Trophoblast cell (in vitro differentiated cells and primary cell): ENCODE results near the gene B4GALNT4.

Experiments
- DNase-seq, 2 donors: peaks; one replicate each; pipeline ENCODE4 v3.0.0-alpha.2; 2016
- H2AFZ ChIP-seq: 2 replicates; pipeline ENCODE4 v1.6.1; 2013; ENCODE audit warnings: low read length, moderate library complexity, mild to moderate bottlenecking; ENCODE audit not compliant: insufficient read depth, poor library complexity
- H2AK5ac ChIP-seq: 2 replicates; pipeline ENCODE4 v1.6.1; 2013; ENCODE audit warnings: mild to moderate bottlenecking, low read length
- H2BK120ac ChIP-seq: 2 replicates; pipeline ENCODE4 v1.6.1; 2013; ENCODE audit warnings: low read length, mild to moderate bottlenecking, moderate library complexity; ENCODE audit not compliant: insufficient read depth, poor library complexity
- H2BK12ac ChIP-seq: 2 replicates; pipeline ENCODE4 v1.6.1; 2013; ENCODE audit warnings: mild to moderate bottlenecking, low read length, moderate library complexity
- H2BK5ac ChIP-seq: 2 replicates; pipeline ENCODE4 v1.6.1; 2013; ENCODE audit warnings: low read length, low read depth, moderate library complexity, mild to moderate bottlenecking; ENCODE audit not compliant: poor library complexity
- H3K14ac ChIP-seq: 2 replicates; pipeline ENCODE4 v1.6.1; 2013; ENCODE audit warnings: mild to moderate bottlenecking, low read length
- H3K18ac ChIP-seq: 2 replicates; pipeline ENCODE4 v1.6.1; 2013; ENCODE audit warnings: mild to moderate bottlenecking, low read length
- H3K23ac ChIP-seq: 2 replicates; pipeline ENCODE4 v1.6.1; 2013; ENCODE audit warnings: low read length
- H3K27ac ChIP-seq: 2 replicates; pipeline ENCODE4 v1.5.1; 2013; ENCODE audit warnings: low read depth, mild to moderate bottlenecking, inconsistent platforms, low read length, moderate library complexity
- H3K27me3 ChIP-seq: 2 replicates; pipeline ENCODE4 v1.6.1; 2013; ENCODE audit warnings: inconsistent platforms, mild to moderate bottlenecking, low read length, moderate library complexity; ENCODE audit not compliant: insufficient read depth
- H3K36me3 ChIP-seq, 2 experiments: 1 replicate in 1 of 2; 2 replicates in 1 of 2; pipeline ENCODE4 v1.6.1; 2013; ENCODE audit warnings: low read length in 2 of 2, mild to moderate bottlenecking in 2 of 2, moderate library complexity in 1 of 2; ENCODE audit not compliant: insufficient read depth in 2 of 2, control insufficient read depth in 1 of 2
- H3K4ac ChIP-seq: 2 replicates; pipeline ENCODE4 v1.6.1; 2013; ENCODE audit warnings: low read depth, mild to moderate bottlenecking, low read length, moderate library complexity
- H3K4me1 ChIP-seq, 2 experiments: 1 replicate in 1 of 2; 2 replicates in 1 of 2; pipeline ENCODE4 v1.6.1; 2013; ENCODE audit warnings: low read length in 2 of 2, mild to moderate bottlenecking in 2 of 2, moderate library complexity in 1 of 2; ENCODE audit not compliant: insufficient read depth in 2 of 2, control insufficient read depth in 1 of 2
- H3K4me2 ChIP-seq: 2 replicates; pipeline ENCODE4 v1.6.1; 2013; ENCODE audit warnings: inconsistent platforms, mild to moderate bottlenecking, low read length, moderate library complexity
- H3K4me3 ChIP-seq: 2 replicates; pipeline ENCODE4 v1.5.1; 2013; ENCODE audit warnings: mild to moderate bottlenecking, low read depth, low read length, inconsistent platforms
- H3K79me1 ChIP-seq: one replicate; pipeline ENCODE4 v1.6.1; 2013; ENCODE audit warnings: low read length
- H3K79me2 ChIP-seq: 2 replicates; pipeline ENCODE4 v1.6.1; 2013; ENCODE audit warnings: low read length, mild to moderate bottlenecking; ENCODE audit not compliant: control insufficient read depth, insufficient read depth, poor library complexity
- H3K9ac ChIP-seq: 2 replicates; pipeline ENCODE4 v1.6.1; 2013; ENCODE audit warnings: mild to moderate bottlenecking, low read length
- H3K9me3 ChIP-seq: 2 replicates; pipeline ENCODE4 v1.6.1; 2013; ENCODE audit warnings: low read depth, mild to moderate bottlenecking, control low read depth, inconsistent platforms, low read length; ENCODE audit not compliant: insufficient read depth
- H4K12ac ChIP-seq: 2 replicates; pipeline ENCODE4 v1.6.1; 2013; ENCODE audit warnings: low read depth, mild to moderate bottlenecking, low read length, moderate library complexity
- H4K8ac ChIP-seq: 2 replicates; pipeline ENCODE4 v1.6.1; 2013; ENCODE audit warnings: low read depth, mild to moderate bottlenecking, low read length, moderate library complexity
- H4K91ac ChIP-seq: one replicate; pipeline ENCODE4 v1.6.1; 2013; ENCODE audit warnings: low read depth, mild to moderate bottlenecking, low read length, moderate library complexity
- WGBS: extraction: QIAGEN DNeasy Blood & Tissue Kit; methylation state at CpG from one replicate; pipeline ENCODE4 v1.1.7; 2013; ENCODE audit warnings: missing lambda C conversion rate; ENCODE audit not compliant: insufficient read length, insufficient coverage; ENCODE audit errors: extremely low coverage; 5-methylcytosine and 5-hydroxymethylcytosine counted together

B4GALNT4 gene

GRCh38 chr11:406796-407650, 37.7 kb downstream of the B4GALNT4 start:
- peak overlapping the region; percentile 59 for H3K4me3 ChIP-seq
- peak overlapping the region; percentile 11 for H4K12ac ChIP-seq
- no peak overlapping the region for H3K23ac ChIP-seq
- H3K9me3 ChIP-seq, result no peaks in the 10 kb centered on the region
- no peak overlapping the region for H3K18ac ChIP-seq
- no peaks in the 10 kb centered on the region for H3K27me3 ChIP-seq
- peak overlapping the region; percentile 39 for H2AK5ac ChIP-seq
- peaks cover 29 to 32% of the 10 kb centered on the region in 2 experiments for H3K36me3 ChIP-seq
- H3K4me2 ChIP-seq, result peak overlapping the region; percentile 67
- H3K79me2 ChIP-seq, result peaks cover 3% of the 10 kb centered on the region
- peak; percentile 75 to 88 for DNase-seq
- H4K91ac ChIP-seq, result peak overlapping the region; percentile 13
- H2BK120ac ChIP-seq, result no peak overlapping the region
- WGBS, result no CpG with 5 or more reads among the region's 91 CpGs
- H3K14ac ChIP-seq, result peak overlapping the region; percentile 36
- no peak overlapping the region for H2BK12ac ChIP-seq
- H3K9ac ChIP-seq, result no peak overlapping the region
- H3K4ac ChIP-seq, result no peak overlapping the region
- peaks cover 4% of the 10 kb centered on the region for H3K79me1 ChIP-seq
- H4K8ac ChIP-seq, result peak overlapping the region; percentile 70
- peak overlapping the region; percentile 27 for H3K27ac ChIP-seq
- H2BK5ac ChIP-seq, result peak overlapping the region; percentile 70
- peaks cover 15 to 18% of the 10 kb centered on the region in 2 experiments for H3K4me1 ChIP-seq
- H2AFZ ChIP-seq, result no peak overlapping the region

GRCh38 chr11:407651-408123, 38.4 kb downstream of the B4GALNT4 start:
- Histone ChIP-seq H3K4ac (no peak overlapping the region), H4K12ac (no peak overlapping the region), H3K4me2 (no peak overlapping the region), H3K79me2 (peaks cover 3% of the 10 kb centered on the region), H3K18ac (no peak overlapping the region), H3K14ac (no peak overlapping the region), H3K27me3 (no peaks in the 10 kb centered on the region), H4K91ac (no peak overlapping the region), H2BK120ac (no peak overlapping the region), H4K8ac (peak overlapping the region; percentile 32), H3K9me3 (no peaks in the 10 kb centered on the region), H2BK12ac (no peak overlapping the region), H3K79me1 (peaks cover 4% of the 10 kb centered on the region), H3K27ac (no peak overlapping the region), H3K23ac (no peak overlapping the region), H3K4me3 (no peak overlapping the region), H3K4me1 (peaks cover 15 to 18% of the 10 kb centered on the region in 2 experiments), H3K9ac (no peak overlapping the region), H2BK5ac (no peak overlapping the region), H3K36me3 (peaks cover 29 to 32% of the 10 kb centered on the region in 2 experiments), H2AFZ (no peak overlapping the region), H2AK5ac (no peak overlapping the region)
- DNase-seq, result no peak
- WGBS, result no CpG with 5 or more reads among the region's 28 CpGs

- no peak overlapping the region for H4K12ac ChIP-seq
Measured at GRCh38 chr11:408154-409007, 39.1 kb downstream of the B4GALNT4 start.

GRCh38 chr11:409008-409599, 39.8 kb downstream of the B4GALNT4 start:
- peaks cover 4% of the 10 kb centered on the region for H3K79me1 ChIP-seq
- H3K4me2 ChIP-seq, result no peak overlapping the region
- peaks cover 3% of the 10 kb centered on the region for H3K79me2 ChIP-seq
- H2BK5ac ChIP-seq, result no peak overlapping the region
- H4K12ac ChIP-seq, result no peak overlapping the region
- no peak overlapping the region for H2BK12ac ChIP-seq
- H3K27me3 ChIP-seq, result no peaks in the 10 kb centered on the region
- H3K9me3 ChIP-seq, result no peaks in the 10 kb centered on the region
- H3K23ac ChIP-seq, result no peak overlapping the region
- H2BK120ac ChIP-seq, result no peak overlapping the region
- no peak overlapping the region for H2AFZ ChIP-seq
- H4K91ac ChIP-seq, result no peak overlapping the region
- peaks cover 16 to 20% of the 10 kb centered on the region in 2 experiments for H3K36me3 ChIP-seq
- H3K27ac ChIP-seq, result no peak overlapping the region
- peaks cover 15 to 18% of the 10 kb centered on the region in 2 experiments for H3K4me1 ChIP-seq
- H2AK5ac ChIP-seq, result no peak overlapping the region
- no peak overlapping the region for H3K18ac ChIP-seq
- H3K14ac ChIP-seq, result no peak overlapping the region
- no peak overlapping the region for H4K8ac ChIP-seq
- no peak overlapping the region for H3K4me3 ChIP-seq
- DNase-seq, result no peak
- no CpG with 5 or more reads among the region's 7 CpGs for WGBS
- no peak overlapping the region for H3K4ac ChIP-seq
- H3K9ac ChIP-seq, result no peak overlapping the region

More at GRCh38 chr11:408154-409007, 39.1 kb downstream of the B4GALNT4 start:
- Histone ChIP-seq H2AFZ (no peak overlapping the region), H4K8ac (no peak overlapping the region), H3K79me1 (peaks cover 4% of the 10 kb centered on the region), H3K9ac (no peak overlapping the region), H3K36me3 (peaks cover 23 to 27% of the 10 kb centered on the region in 2 experiments), H3K23ac (no peak overlapping the region), H3K14ac (no peak overlapping the region), H2BK12ac (no peak overlapping the region), H3K4me3 (no peak overlapping the region), H3K4me2 (no peak overlapping the region), H3K79me2 (peaks cover 3% of the 10 kb centered on the region), H3K9me3 (no peaks in the 10 kb centered on the region), H4K91ac (no peak overlapping the region), H3K4ac (no peak overlapping the region), H2BK120ac (no peak overlapping the region), H2BK5ac (no peak overlapping the region), H3K27me3 (no peaks in the 10 kb centered on the region), H3K4me1 (peaks cover 15 to 18% of the 10 kb centered on the region in 2 experiments), H3K18ac (no peak overlapping the region), H2AK5ac (no peak overlapping the region), H3K27ac (no peak overlapping the region)
- no CpG with 5 or more reads among the region's 15 CpGs for WGBS
- DNase-seq, result no peak
